ENCODE measurements around the gene UPP2. TPM values are rescaled to one million over a fixed set of nuclear protein-coding genes. Genes with fewer than 3 reads are reported as not detected.

Gene UPP2
- total and polyA plus RNA-seq, 2 of the 8 experiments (the other 6 are each of a cell fraction or from before 2014, with no cell fraction given), result not detected

DNA sequence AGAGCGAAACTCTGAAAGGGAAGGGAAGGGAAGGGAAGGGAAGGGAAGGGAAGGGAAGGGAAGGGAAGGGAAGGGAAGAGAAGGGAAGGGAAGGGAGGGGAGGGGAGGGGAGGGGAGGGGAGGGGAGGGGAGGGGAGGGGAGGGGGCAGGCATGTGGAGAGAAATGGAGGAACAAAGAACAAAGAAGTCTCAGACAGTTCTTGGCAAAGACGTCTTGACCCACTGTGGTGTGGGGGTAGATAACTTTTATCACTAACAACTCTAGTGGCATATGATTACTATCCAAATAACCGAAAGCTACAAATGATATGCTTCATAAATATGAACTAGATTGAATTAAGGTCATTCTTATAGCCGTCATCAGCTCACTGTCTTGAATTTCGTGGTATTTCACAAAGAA lies 3.2 kb downstream of the UPP2 start:
- no peaks in the 10 kb centered on the region for H3K23me2 ChIP-seq (ENCODE audit: low read depth, low read length)
- H3K4me1 ChIP-seq (replicated peaks in 1 of 4; ENCODE audit: control insufficient read depth in 3 of 4, insufficient read depth in 4 of 4, low read length in 3 of 4), result 0 out of 7 replicates have a peak, but pooled peaks cover 0 to 2% (median 0%) of the 10 kb centered on the region in 4 experiments
- DNase-seq (ENCODE audit: low read depth in 1 of 2, low spot score in 2 of 2) (no peak), FAIRE-seq (no peak)
- no peak overlapping the region for H3K4me2 ChIP-seq (ENCODE audit: insufficient read depth in 1 of 2, low read depth in 2 of 2, low read length in 2 of 2)
- no peak overlapping the region for H2BK15ac ChIP-seq (ENCODE audit: low read length)
- H3K9ac ChIP-seq (replicated peaks in 1 of 4; ENCODE audit: extremely low read depth in 1 of 4, low read depth in 3 of 4, low read length in 3 of 4), result no peak overlapping the region
- H2BK12ac ChIP-seq (ENCODE audit: low read depth, low read length), result no peak overlapping the region
- WGBS, 2 experiments (ENCODE audit: extremely low coverage in 1 of 2, insufficient coverage in 1 of 2, insufficient read length in 1 of 2, insufficient replicate concordance in 2 of 2, low coverage in 1 of 2, low lambda C conversion rate in 2 of 2, missing lambda C conversion rate in 1 of 2), result 81% methylated on average over 4 of the region's 5 CpGs; no CpG with 5 or more reads in 1 of the 2 experiments
- H2AFZ ChIP-seq (ENCODE audit: low read length), result no peak overlapping the region
- no peak overlapping the region for H3K4ac ChIP-seq (replicated peaks; ENCODE audit: insufficient read length, low read depth, low read length)
- CTCF ChIA-PET (ENCODE audit: partially characterized antibody), result interaction anchor here (1.4 kb wide), 1 partner anchor 81 kb away, joined by 4 read pairs; no protein-coding TSS in a partner anchor
- H2AK5ac ChIP-seq (ENCODE audit: low read depth, low read length), result no peak overlapping the region
- H3K9me3 ChIP-seq (ENCODE audit: insufficient read depth in 2 of 2, low read depth in 1 of 2, low read length in 1 of 2), result no peaks in the 10 kb centered on the region
- no peak overlapping the region for H3K56ac ChIP-seq (replicated peaks; ENCODE audit: insufficient read length, low read depth, low read length)
- no peaks in the 10 kb centered on the region for H4K20me1 ChIP-seq (replicated peaks in 1 of 2; ENCODE audit: control insufficient read depth in 1 of 2, insufficient read depth in 2 of 2, low read length in 2 of 2)
- H3K79me1 ChIP-seq (ENCODE audit: low read depth, low read length), result no peaks in the 10 kb centered on the region
- no peak overlapping the region for H3K4me3 ChIP-seq (ENCODE audit: extremely low read depth in 1 of 4, insufficient read depth in 2 of 4, low read depth in 3 of 4, low read length in 4 of 4)
- POLR2A ChIA-PET (ENCODE audit: partially characterized antibody), result interaction anchor here (1.0 kb wide), 1 partner anchor 24 kb away, joined by 3 read pairs; no protein-coding TSS in a partner anchor
- no peak overlapping the region for H3K14ac ChIP-seq (ENCODE audit: insufficient read length)
- no peak overlapping the region for H3K23ac ChIP-seq (ENCODE audit: insufficient read length)
- no peak overlapping the region for H2BK5ac ChIP-seq (ENCODE audit: low read depth, low read length)
- H2BK120ac ChIP-seq (replicated peaks; ENCODE audit: low read depth, low read length), result no peak overlapping the region
- no peak overlapping the region for H4K91ac ChIP-seq (replicated peaks; ENCODE audit: insufficient read length, low read length)
- no peak overlapping the region for H2BK20ac ChIP-seq (ENCODE audit: low read length)
- H4K5ac ChIP-seq (ENCODE audit: insufficient read length, low read depth, low read length), result no peak overlapping the region
- H3K36me3 ChIP-seq (ENCODE audit: control insufficient read depth in 2 of 4, insufficient read depth in 4 of 4, low read length in 3 of 4), result no peaks in the 10 kb centered on the region
- no peaks in the 10 kb centered on the region for H3K27me3 ChIP-seq (replicated peaks in 1 of 4; ENCODE audit: control insufficient read depth in 3 of 4, extremely low read depth in 1 of 4, insufficient read depth in 3 of 4, low read length in 3 of 4)
- H3K27ac ChIP-seq (ENCODE audit: low read depth, low read length), result no peak overlapping the region
- TF ChIP-seq TBP (IDR thresholded peaks at IDR 0.05; ENCODE audit: low read depth, low read length) (no peak), BRCA1 (IDR thresholded peaks at IDR 0.05; ENCODE audit: low read depth, low read length) (no peak)
- H3K18ac ChIP-seq (ENCODE audit: extremely low read depth, low read length), result no peak overlapping the region
- no peak overlapping the region; the same call in 1 of the 2 replicates for H4K8ac ChIP-seq (ENCODE audit: extremely low read depth, insufficient read depth, low read length)
- no peaks in the 10 kb centered on the region for H3K79me2 ChIP-seq (ENCODE audit: control insufficient read depth in 1 of 2, insufficient read depth in 2 of 2, low read length in 2 of 2)
